Osteoblast (primary cell): Measurements from ENCODE around the gene FGFR3. TPM values are rescaled to one million over a fixed set of nuclear protein-coding genes. Genes with fewer than 3 reads are reported as not detected.

Experiments
- DNase-seq: peaks from one replicate; pipeline ENCODE4 v3.0.0; 2011; ENCODE audit warnings: low spot score, mixed read lengths; ENCODE audit not compliant: insufficient read length; ENCODE audit errors: missing footprints
- H2AFZ ChIP-seq: 2 replicates; pipeline ENCODE4 v1.6.0; 2011; ENCODE audit warnings: mild to moderate bottlenecking, low read length
- H3K27ac ChIP-seq: 2 replicates; pipeline ENCODE4 v1.5.1; 2011; ENCODE audit warnings: mild to moderate bottlenecking, low read depth, low read length, moderate library complexity
- H3K27me3 ChIP-seq: 2 replicates; pipeline ENCODE4 v1.6.0; 2012; ENCODE audit warnings: mild to moderate bottlenecking, control low read depth, inconsistent platforms, low read length, moderate library complexity; ENCODE audit not compliant: insufficient read depth
- H3K36me3 ChIP-seq: 2 replicates; pipeline ENCODE4 v1.5.1; 2011; ENCODE audit warnings: mild to moderate bottlenecking, low read length, control low read depth, moderate library complexity; ENCODE audit not compliant: insufficient read depth
- H3K4me1 ChIP-seq: 2 replicates; pipeline ENCODE4 v1.5.1; 2011; ENCODE audit warnings: mild to moderate bottlenecking, low read length, control low read depth, moderate library complexity; ENCODE audit not compliant: insufficient read depth
- H3K4me2 ChIP-seq: 2 replicates; pipeline ENCODE4 v1.6.0; 2011; ENCODE audit warnings: mild to moderate bottlenecking, low read length; ENCODE audit not compliant: insufficient read depth
- H3K4me3 ChIP-seq: fragments of 200-600 bp; sonication (generic); 3 replicates; pipeline ENCODE4 v1.5.1; 2012; ENCODE audit warnings: mild to moderate bottlenecking, low read length, inconsistent platforms; ENCODE audit not compliant: insufficient read depth
- H3K79me2 ChIP-seq: 2 replicates; pipeline ENCODE4 v1.6.0; 2012; ENCODE audit warnings: mild to moderate bottlenecking, low read length, control low read depth, inconsistent platforms; ENCODE audit not compliant: insufficient read depth
- H3K9me3 ChIP-seq: 2 replicates; pipeline ENCODE4 v1.5.1; 2011; ENCODE audit warnings: low read depth, low read length, control low read depth
- H4K20me1 ChIP-seq: 2 replicates; pipeline ENCODE4 v1.6.0; 2012; ENCODE audit warnings: mild to moderate bottlenecking, low read length, control low read depth; ENCODE audit not compliant: insufficient read depth
- total RNA-seq: library from RNA; depleted of rRNA; stranded (reverse); fragments of >200 nt; gene quantifications from 2 replicates; pipeline ENCODE4 v1.2.3, GENCODE V29; 2012
- TF ChIP-seq, protein P1 (sequence below): IDR thresholded peaks from 2 replicates; pipeline ENCODE4 v1.5.1; 2011; ENCODE audit warnings: mild to moderate bottlenecking, low read depth, low read length, moderate library complexity; ENCODE audit errors: extremely low read depth

Gene FGFR3
- total RNA-seq, 1 donor: 0.36 TPM

DNA sequence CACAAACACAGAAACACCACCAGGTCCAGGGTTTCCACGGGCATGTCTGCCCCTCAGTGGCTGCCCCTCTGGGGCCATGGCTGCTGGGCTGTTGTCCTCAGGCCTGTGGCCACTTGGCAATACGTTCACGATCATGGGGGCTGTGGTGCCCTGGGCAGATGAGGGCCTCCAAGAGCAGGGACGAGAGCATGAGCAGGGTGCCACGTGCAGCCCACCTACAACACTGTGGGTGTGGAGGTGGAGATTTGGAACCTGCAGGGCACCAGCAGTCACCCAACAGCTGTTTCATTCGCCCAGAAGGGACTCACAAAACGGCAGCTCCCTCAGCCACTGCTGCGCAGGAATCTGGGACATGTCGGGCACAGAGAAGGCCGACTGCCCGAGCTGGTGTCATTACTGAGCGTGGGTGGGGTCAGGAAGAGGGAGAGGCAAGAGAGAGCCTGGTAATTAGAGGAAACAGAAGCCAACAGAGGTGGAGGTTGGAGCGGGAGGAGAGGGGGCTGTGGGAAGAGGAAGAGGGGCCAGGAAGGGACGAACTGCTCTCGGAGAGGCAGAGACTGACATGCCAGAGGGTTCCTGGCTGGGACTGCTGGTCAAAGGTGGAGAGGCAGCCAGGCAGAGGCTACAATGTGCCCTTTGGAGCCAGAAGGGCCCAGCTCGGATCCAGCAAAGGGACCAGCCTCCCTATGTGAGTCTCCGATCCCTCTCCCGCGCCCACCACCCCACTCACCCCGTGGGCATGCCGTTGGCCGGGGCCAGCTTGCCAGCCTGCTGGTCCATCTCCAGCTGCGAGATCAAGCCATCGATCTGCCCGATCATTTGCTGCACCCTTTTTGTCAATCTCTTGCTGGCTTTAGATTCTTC, 23.1 kb downstream of the FGFR3 start:
- peaks cover 60% of the 10 kb centered on the region for H3K36me3 ChIP-seq
- H3K79me2 ChIP-seq: no peaks in the 10 kb centered on the region
- no peaks in the 10 kb centered on the region for H3K27me3 ChIP-seq
- H3K9me3 ChIP-seq: no peaks in the 10 kb centered on the region
- no peak overlapping the region for H2AFZ ChIP-seq
- H3K27ac ChIP-seq: no peak overlapping the region
- TF ChIP-seq, protein P1, sequence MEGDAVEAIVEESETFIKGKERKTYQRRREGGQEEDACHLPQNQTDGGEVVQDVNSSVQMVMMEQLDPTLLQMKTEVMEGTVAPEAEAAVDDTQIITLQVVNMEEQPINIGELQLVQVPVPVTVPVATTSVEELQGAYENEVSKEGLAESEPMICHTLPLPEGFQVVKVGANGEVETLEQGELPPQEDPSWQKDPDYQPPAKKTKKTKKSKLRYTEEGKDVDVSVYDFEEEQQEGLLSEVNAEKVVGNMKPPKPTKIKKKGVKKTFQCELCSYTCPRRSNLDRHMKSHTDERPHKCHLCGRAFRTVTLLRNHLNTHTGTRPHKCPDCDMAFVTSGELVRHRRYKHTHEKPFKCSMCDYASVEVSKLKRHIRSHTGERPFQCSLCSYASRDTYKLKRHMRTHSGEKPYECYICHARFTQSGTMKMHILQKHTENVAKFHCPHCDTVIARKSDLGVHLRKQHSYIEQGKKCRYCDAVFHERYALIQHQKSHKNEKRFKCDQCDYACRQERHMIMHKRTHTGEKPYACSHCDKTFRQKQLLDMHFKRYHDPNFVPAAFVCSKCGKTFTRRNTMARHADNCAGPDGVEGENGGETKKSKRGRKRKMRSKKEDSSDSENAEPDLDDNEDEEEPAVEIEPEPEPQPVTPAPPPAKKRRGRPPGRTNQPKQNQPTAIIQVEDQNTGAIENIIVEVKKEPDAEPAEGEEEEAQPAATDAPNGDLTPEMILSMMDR: no peak
- H3K4me1 ChIP-seq: no peaks in the 10 kb centered on the region
- no peak overlapping the region for H3K4me3 ChIP-seq
- H3K4me2 ChIP-seq: no peak overlapping the region
- peak; percentile 43 for DNase-seq
- H4K20me1 ChIP-seq: no peaks in the 10 kb centered on the region

DNA sequence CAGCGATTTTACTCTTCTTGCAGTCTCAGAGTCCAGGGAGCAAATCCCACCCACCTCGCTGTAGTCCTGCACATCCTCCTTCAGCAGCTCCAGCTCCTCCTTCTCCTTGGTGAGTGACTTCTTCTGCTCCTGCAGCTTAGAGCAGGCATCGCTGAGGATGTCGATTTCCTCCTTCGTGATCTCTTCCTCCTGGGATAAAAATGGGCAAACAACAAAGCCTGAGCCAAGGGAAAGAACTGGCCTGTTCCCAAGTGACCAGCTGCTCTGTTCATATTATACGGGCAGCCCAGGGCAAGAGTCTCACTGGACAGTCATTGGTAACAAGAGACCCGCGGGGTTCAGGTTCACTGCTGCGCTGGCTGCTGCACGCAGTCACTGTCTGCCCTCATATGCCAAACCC, 26.2 kb downstream of the FGFR3 start:
- DNase-seq: no peak
- H3K36me3 ChIP-seq: peaks cover 58% of the 10 kb centered on the region
- H3K9me3 ChIP-seq: no peaks in the 10 kb centered on the region
- no peak overlapping the region for H3K4me3 ChIP-seq
- H3K27me3 ChIP-seq: no peaks in the 10 kb centered on the region
- no peak overlapping the region for H3K27ac ChIP-seq
- no peak overlapping the region for H3K4me2 ChIP-seq
- H2AFZ ChIP-seq: no peak overlapping the region
- no peaks in the 10 kb centered on the region for H4K20me1 ChIP-seq
- TF ChIP-seq, protein P1: no peak
- H3K4me1 ChIP-seq: no peaks in the 10 kb centered on the region
- no peaks in the 10 kb centered on the region for H3K79me2 ChIP-seq

DNA sequence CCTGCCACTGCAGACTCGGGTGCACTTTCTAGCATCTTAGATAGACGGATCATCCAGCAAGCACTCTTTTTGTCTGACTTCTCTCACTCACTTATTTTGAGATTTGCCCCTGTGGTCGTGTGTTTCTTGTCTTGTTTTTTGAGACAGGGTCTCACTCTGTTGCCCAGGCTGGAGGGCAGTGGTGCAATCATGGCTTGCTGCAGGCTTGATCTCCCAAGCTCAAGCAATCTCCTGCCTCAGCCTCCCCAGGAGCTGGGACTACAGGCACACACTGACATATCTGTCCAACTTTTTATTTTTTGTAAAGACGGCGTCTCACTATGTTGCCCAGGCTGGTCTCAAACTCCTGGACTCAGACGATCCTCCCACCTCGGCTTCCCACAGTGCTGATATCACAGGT, 26.7 kb downstream of the FGFR3 start:
- Histone ChIP-seq H3K79me2 (no peaks in the 10 kb centered on the region), H3K27ac (no peak overlapping the region), H3K4me1 (no peaks in the 10 kb centered on the region), H3K36me3 (peaks cover 60% of the 10 kb centered on the region), H3K27me3 (no peaks in the 10 kb centered on the region), H3K4me2 (no peak overlapping the region), H3K9me3 (no peaks in the 10 kb centered on the region), H3K4me3 (no peak overlapping the region), H2AFZ (no peak overlapping the region), H4K20me1 (no peaks in the 10 kb centered on the region)
- DNase-seq: no peak
- TF ChIP-seq, protein P1: no peak

DNA sequence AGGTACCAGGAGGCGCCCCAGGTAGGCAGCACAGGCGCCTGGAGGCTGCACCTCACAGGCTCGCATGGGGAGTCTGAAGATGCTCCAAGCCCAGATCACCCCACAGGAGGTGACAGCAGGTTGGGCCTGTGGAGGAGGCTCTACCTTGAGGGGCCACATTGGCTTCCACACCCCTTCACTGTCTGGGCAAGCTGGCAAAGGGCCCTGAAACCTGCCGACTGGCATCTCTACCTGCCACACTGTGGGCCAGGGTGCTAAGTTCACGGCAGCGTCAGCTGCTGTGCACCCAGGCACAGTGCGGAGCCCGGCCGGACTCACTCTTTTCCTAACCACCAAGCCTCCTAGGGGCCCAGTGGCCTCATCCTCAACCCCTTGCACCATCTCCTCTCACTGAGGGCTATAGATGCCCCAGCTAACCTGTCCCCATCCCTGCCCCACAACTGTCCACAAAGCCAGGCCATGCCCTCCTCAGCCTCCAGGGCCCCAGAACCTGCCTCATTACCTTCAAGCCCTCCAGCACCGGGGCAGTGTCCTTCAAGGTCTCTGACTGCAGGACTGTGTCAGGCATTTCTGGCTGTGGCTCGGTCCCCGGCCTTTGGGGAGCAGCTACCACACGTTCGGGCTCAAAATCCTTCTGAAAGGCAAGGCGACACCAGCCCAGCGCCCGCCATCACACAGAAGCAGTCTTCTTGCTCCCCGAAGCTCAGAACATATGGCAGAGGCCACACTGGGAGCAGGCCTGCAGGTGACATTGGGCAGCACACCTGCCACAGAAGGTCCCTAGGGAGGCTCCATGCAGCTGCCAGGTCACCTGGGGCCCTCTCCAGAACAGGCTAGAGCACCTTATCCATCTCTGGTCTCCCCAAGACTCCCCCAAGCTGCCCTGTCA, 28.8 kb downstream of the FGFR3 start:
- H2AFZ ChIP-seq: no peak overlapping the region
- H3K36me3 ChIP-seq: peaks cover 65% of the 10 kb centered on the region
- no peaks in the 10 kb centered on the region for H3K9me3 ChIP-seq
- H3K27ac ChIP-seq: no peak overlapping the region
- peak; percentile 84 for DNase-seq
- H3K79me2 ChIP-seq: no peaks in the 10 kb centered on the region
- no peak overlapping the region for H3K4me2 ChIP-seq
- H3K4me1 ChIP-seq: no peaks in the 10 kb centered on the region
- H3K27me3 ChIP-seq: no peaks in the 10 kb centered on the region
- peaks cover 3% of the 10 kb centered on the region for H4K20me1 ChIP-seq
- no peak overlapping the region for H3K4me3 ChIP-seq
- TF ChIP-seq, protein P1: no peak
